NK-92 (cell line): ENCODE measurements around the gene CD99.

ENCODE experiments used
- DNase-seq: peaks from one replicate; lab custom pipeline; 2025; ENCODE audit not compliant: unreplicated experiment; lab: John Stamatoyannopoulos, UW

CD99 gene

GRCh38 chrX:2697741-2698299 is 6.7 kb downstream of the CD99 start:
- DNase-seq = no peak

- no peak for DNase-seq
Observed at GRCh38 chrX:2698604-2699003, 7.5 kb downstream of the CD99 start.

- no peak for DNase-seq
Observed at GRCh38 chrX:2699959-2700358, 8.9 kb downstream of the CD99 start.

- DNase-seq = no peak
Observed at GRCh38 chrX:2700405-2701320, 9.6 kb downstream of the CD99 start.

GRCh38 chrX:2701600-2701999 is 10.5 kb downstream of the CD99 start:
- DNase-seq = no peak

- DNase-seq = no peak
Observed at GRCh38 chrX:2703991-2704369, 12.9 kb downstream of the CD99 start.

GRCh38 chrX:2705046-2705832 is 14.1 kb downstream of the CD99 start:
- DNase-seq = no peak

- no peak for DNase-seq
Observed at GRCh38 chrX:2707334-2707760, 16.3 kb downstream of the CD99 start.

- DNase-seq = no peak
Observed at GRCh38 chrX:2708021-2708420, 16.9 kb downstream of the CD99 start.

GRCh38 chrX:2708592-2709188 is 17.6 kb downstream of the CD99 start:
- no peak for DNase-seq

- no peak for DNase-seq
Observed at GRCh38 chrX:2709556-2709955, 18.5 kb downstream of the CD99 start.

- no peak for DNase-seq
Observed at GRCh38 chrX:2710041-2710840, 19.1 kb downstream of the CD99 start.

- no peak for DNase-seq
Observed at GRCh38 chrX:2711441-2711840, 20.3 kb downstream of the CD99 start.

- no peak for DNase-seq
Observed at GRCh38 chrX:2712428-2712827, 21.3 kb downstream of the CD99 start.

GRCh38 chrX:2712890-2713840 is 22.1 kb downstream of the CD99 start:
- no peak for DNase-seq

- DNase-seq = no peak
Observed at GRCh38 chrX:2714551-2714950, 23.5 kb downstream of the CD99 start.

- DNase-seq = no peak
Observed at GRCh38 chrX:2715066-2715600, 24.0 kb downstream of the CD99 start.

GRCh38 chrX:2717312-2717711 is 26.2 kb downstream of the CD99 start:
- DNase-seq = no peak

- DNase-seq = no peak
Observed at GRCh38 chrX:2718821-2719220, 27.7 kb downstream of the CD99 start.
